ENCODE data around the gene MCM3AP. TPM values are rescaled to one million over a fixed set of nuclear protein-coding genes. Genes with fewer than 3 reads are reported as not detected.
"Not testable (repeated sequence)": the region's sequence is repeated elsewhere in the genome, so short reads cannot be mapped to it uniquely, and the experiment has no call there.

Gene MCM3AP
- total RNA-seq, 2 experiments from 2014 or later = 109 to 121 TPM

GRCh38 chr21:46207006-46207919 is 78.1 kb downstream of the MCM3AP start:
- Mint-ChIP-seq H3K27ac (no peak overlapping the region), H3K4me1 (no peaks in the 10 kb centered on the region), H3K27me3 (no peaks in the 10 kb centered on the region), H3K4me3 (no peak overlapping the region), H3K9me3 (no peaks in the 10 kb centered on the region), H3K36me3 (ENCODE audit: low read depth) (peaks cover 14% of the 10 kb centered on the region)
- POLR2A ChIA-PET = no interaction called here
- CTCF ChIA-PET = no interaction called here
- DNase-seq = no peak

- DNase-seq = no peak
- Mint-ChIP-seq H3K4me1 (no peaks in the 10 kb centered on the region), H3K9me3 (no peaks in the 10 kb centered on the region), H3K27me3 (no peaks in the 10 kb centered on the region), H3K4me3 (no peak overlapping the region), H3K36me3 (ENCODE audit: low read depth) (peaks cover 14% of the 10 kb centered on the region), H3K27ac (no peak overlapping the region)
- CTCF ChIA-PET = no interaction called here
- POLR2A ChIA-PET = no interaction called here
Measured at GRCh38 chr21:46206163-46207005, 79.0 kb downstream of the MCM3AP start.

GRCh38 chr21:46205766-46206162 is 79.6 kb downstream of the MCM3AP start:
- Mint-ChIP-seq H3K27ac (no peak overlapping the region), H3K4me3 (no peak overlapping the region)
- POLR2A ChIA-PET = no interaction called here

GRCh38 chr21:46205166-46205565 is 80.2 kb downstream of the MCM3AP start:
- Mint-ChIP-seq H3K4me1 (no peaks in the 10 kb centered on the region), H3K27me3 (no peaks in the 10 kb centered on the region), H3K9me3 (no peaks in the 10 kb centered on the region), H3K36me3 (ENCODE audit: low read depth) (peaks cover 19% of the 10 kb centered on the region), H3K27ac (no peak overlapping the region), H3K4me3 (no peak overlapping the region)
- POLR2A ChIA-PET = no interaction called here
- CTCF ChIA-PET = no interaction called here
- DNase-seq = no peak

More at GRCh38 chr21:46205766-46206162, 79.6 kb downstream of the MCM3AP start:
- H3K27me3 Mint-ChIP-seq = no peaks in the 10 kb centered on the region
- CTCF ChIA-PET = no interaction called here
- no peaks in the 10 kb centered on the region for H3K9me3 Mint-ChIP-seq
- H3K4me1 Mint-ChIP-seq = no peaks in the 10 kb centered on the region
- no peak for DNase-seq
- H3K36me3 Mint-ChIP-seq (ENCODE audit: low read depth) = peaks cover 15% of the 10 kb centered on the region

- Mint-ChIP-seq H3K4me1 (no peaks in the 10 kb centered on the region), H3K36me3 (ENCODE audit: low read depth) (peaks cover 28% of the 10 kb centered on the region), H3K4me3 (no peak overlapping the region), H3K27me3 (no peaks in the 10 kb centered on the region), H3K27ac (no peak overlapping the region), H3K9me3 (no peaks in the 10 kb centered on the region)
- POLR2A ChIA-PET = no interaction called here
- CTCF ChIA-PET = no interaction called here
- DNase-seq = no peak
Measured at GRCh38 chr21:46203203-46203600, 82.2 kb downstream of the MCM3AP start.

GRCh38 chr21:46202592-46203202 is 82.7 kb downstream of the MCM3AP start:
- ChIA-PET POLR2A (no interaction called here), CTCF (no interaction called here)
- Mint-ChIP-seq H3K27me3 (no peaks in the 10 kb centered on the region), H3K36me3 (ENCODE audit: low read depth) (peaks cover 29% of the 10 kb centered on the region), H3K27ac (no peak overlapping the region), H3K9me3 (no peaks in the 10 kb centered on the region), H3K4me3 (no peak overlapping the region), H3K4me1 (no peaks in the 10 kb centered on the region)
- no peak for DNase-seq

GRCh38 chr21:46200877-46201803 is 84.3 kb downstream of the MCM3AP start:
- H3K4me1 Mint-ChIP-seq, H3K27ac Mint-ChIP-seq, CTCF ChIA-PET, H3K27me3 Mint-ChIP-seq, H3K9me3 Mint-ChIP-seq, POLR2A ChIA-PET, DNase-seq, H3K4me3 Mint-ChIP-seq: not testable (repeated sequence)
- peaks cover 32% of the 10 kb centered on the region for H3K36me3 Mint-ChIP-seq (ENCODE audit: low read depth)

GRCh38 chr21:46199436-46200373 is 85.7 kb downstream of the MCM3AP start:
- Mint-ChIP-seq H3K27ac (no peak overlapping the region), H3K36me3 (ENCODE audit: low read depth) (peaks cover 31% of the 10 kb centered on the region), H3K4me1 (no peaks in the 10 kb centered on the region), H3K4me3 (no peak overlapping the region), H3K9me3 (no peaks in the 10 kb centered on the region), H3K27me3 (no peaks in the 10 kb centered on the region)
- CTCF ChIA-PET = no interaction called here
- POLR2A ChIA-PET = no interaction called here
- DNase-seq = no peak

GRCh38 chr21:46196733-46197132 is 88.7 kb downstream of the MCM3AP start:
- peaks cover 42% of the 10 kb centered on the region for H3K36me3 Mint-ChIP-seq (ENCODE audit: low read depth)
- peak; percentile 7 for DNase-seq
- no peak overlapping the region for H3K4me3 Mint-ChIP-seq
- H3K9me3 Mint-ChIP-seq = peaks cover 4% of the 10 kb centered on the region
- H3K27me3 Mint-ChIP-seq = no peaks in the 10 kb centered on the region
- POLR2A ChIA-PET = no interaction called here
- CTCF ChIA-PET = no interaction called here
- no peak overlapping the region for H3K27ac Mint-ChIP-seq
- no peaks in the 10 kb centered on the region for H3K4me1 Mint-ChIP-seq

GRCh38 chr21:46195595-46196195 is 89.7 kb downstream of the MCM3AP start:
- no peak for DNase-seq
- H3K27me3 Mint-ChIP-seq = no peaks in the 10 kb centered on the region
- H3K27ac Mint-ChIP-seq = no peak overlapping the region
- ChIA-PET POLR2A (no interaction called here), CTCF (no interaction called here)
- peaks cover 4% of the 10 kb centered on the region for H3K9me3 Mint-ChIP-seq
- H3K4me3 Mint-ChIP-seq = no peak overlapping the region
- peaks cover 40% of the 10 kb centered on the region for H3K36me3 Mint-ChIP-seq (ENCODE audit: low read depth)
- no peaks in the 10 kb centered on the region for H3K4me1 Mint-ChIP-seq

- Mint-ChIP-seq H3K27ac (no peak overlapping the region), H3K27me3 (no peaks in the 10 kb centered on the region), H3K36me3 (ENCODE audit: low read depth) (peaks cover 32% of the 10 kb centered on the region), H3K4me3 (no peak overlapping the region), H3K9me3 (peaks cover 4% of the 10 kb centered on the region), H3K4me1 (no peaks in the 10 kb centered on the region)
- POLR2A ChIA-PET = no interaction called here
- DNase-seq = no peak
- CTCF ChIA-PET = no interaction called here
Measured at GRCh38 chr21:46194374-46195334, 90.8 kb downstream of the MCM3AP start.

Measured in activated CD4-positive, alpha-beta memory T cell treated with anti-CD3 and anti-CD28 coated beads, Interleukin-2, amount 10 ng/mL, durations not matched to agents 7 days and 5 days (primary cell).